Measurements from ENCODE around the gene TCP11L2. TPM values are rescaled to one million over a fixed set of nuclear protein-coding genes. Genes with fewer than 3 reads are reported as not detected.

The TCP11L2 gene
- total and polyA plus RNA-seq, 2 of the 13 experiments (the other 11 are each of a cell fraction or from before 2014, with no cell fraction given), result 4.6 to 24.1 TPM

DNA sequence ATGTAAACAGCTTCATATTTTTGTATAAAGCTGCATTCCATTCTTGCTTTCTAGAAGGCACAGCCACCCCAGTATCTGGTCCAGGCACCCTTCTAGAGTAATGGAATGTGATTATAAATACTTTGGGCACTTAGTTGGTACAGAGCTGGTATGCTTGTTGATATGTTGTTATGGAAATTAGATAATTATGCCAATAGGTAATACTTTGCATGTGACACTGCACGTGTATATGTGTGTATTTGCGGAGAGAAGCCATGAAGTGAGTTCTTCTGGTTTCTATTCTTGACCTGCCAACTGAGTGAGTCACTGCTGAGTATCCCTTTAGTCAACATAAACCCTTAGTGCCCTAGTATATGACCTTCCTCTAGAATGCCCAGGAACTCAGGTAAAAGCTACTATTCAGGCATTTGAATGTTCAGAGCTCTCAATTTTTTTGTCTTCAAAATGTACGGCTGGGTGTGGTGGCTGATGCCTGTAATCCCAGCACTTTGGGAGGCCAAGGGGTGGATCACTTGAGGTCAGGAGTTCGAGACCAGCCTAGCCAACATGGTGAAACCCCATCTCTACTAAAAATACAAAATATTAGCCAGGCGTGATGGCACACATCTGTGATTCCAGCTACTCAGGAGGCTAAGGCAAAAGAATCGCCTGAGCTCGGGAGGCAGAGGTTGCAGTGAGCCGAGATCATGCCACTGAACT lies 6.2 kb upstream of the TCP11L2 start (continued):
- TF ChIP-seq ZNF775 (CRISPR knock-in tag; IDR thresholded peaks at IDR 0.05; ENCODE audit: borderline replicate concordance) (no peak), CREB1 (IDR thresholded peaks at IDR 0.05) (no peak), CREB1 (CRISPR knock-in tag; IDR thresholded peaks at IDR 0.05) (no peak), ZNF670 (CRISPR knock-in tag; IDR thresholded peaks at IDR 0.05; ENCODE audit: borderline replicate concordance) (no peak), KDM5B (CRISPR knock-in tag; IDR thresholded peaks at IDR 0.05; ENCODE audit: borderline replicate concordance) (no peak), ZMAT3 (CRISPR knock-in tag; conservative IDR thresholded peaks at IDR 0.05) (no peak), ARNT2 (CRISPR knock-in tag; IDR thresholded peaks at IDR 0.05; ENCODE audit: low read depth) (no peak), ZNF572 (CRISPR knock-in tag; IDR thresholded peaks at IDR 0.05) (no peak), ZNF724P (CRISPR knock-in tag; IDR thresholded peaks at IDR 0.05; ENCODE audit: borderline replicate concordance) (no peak), RARA (CRISPR knock-in tag; IDR thresholded peaks at IDR 0.05) (peak; percentile 89), BHLHE40 (IDR thresholded peaks at IDR 0.05; ENCODE audit: low read length) (peak; percentile 92), ELF4 (CRISPR knock-in tag; IDR thresholded peaks at IDR 0.05; ENCODE audit: borderline replicate concordance) (no peak), FOXO1 (CRISPR knock-in tag; IDR thresholded peaks at IDR 0.05) (no peak), HOXA3 (CRISPR knock-in tag; IDR thresholded peaks at IDR 0.05) (no peak), HNRNPUL1 (IDR thresholded peaks at IDR 0.05; ENCODE audit: low read depth, low read length) (no peak), ZBTB20 (CRISPR knock-in tag; IDR thresholded peaks at IDR 0.05; ENCODE audit: borderline replicate concordance, low read depth) (no peak), ZNF768 (CRISPR knock-in tag; IDR thresholded peaks at IDR 0.05) (no peak), THAP11 (CRISPR knock-in tag; IDR thresholded peaks at IDR 0.05) (0 out of 2 replicates have a peak, but pooled peaks have one; percentile 23)
- TF ChIP-seq, protein P1, sequence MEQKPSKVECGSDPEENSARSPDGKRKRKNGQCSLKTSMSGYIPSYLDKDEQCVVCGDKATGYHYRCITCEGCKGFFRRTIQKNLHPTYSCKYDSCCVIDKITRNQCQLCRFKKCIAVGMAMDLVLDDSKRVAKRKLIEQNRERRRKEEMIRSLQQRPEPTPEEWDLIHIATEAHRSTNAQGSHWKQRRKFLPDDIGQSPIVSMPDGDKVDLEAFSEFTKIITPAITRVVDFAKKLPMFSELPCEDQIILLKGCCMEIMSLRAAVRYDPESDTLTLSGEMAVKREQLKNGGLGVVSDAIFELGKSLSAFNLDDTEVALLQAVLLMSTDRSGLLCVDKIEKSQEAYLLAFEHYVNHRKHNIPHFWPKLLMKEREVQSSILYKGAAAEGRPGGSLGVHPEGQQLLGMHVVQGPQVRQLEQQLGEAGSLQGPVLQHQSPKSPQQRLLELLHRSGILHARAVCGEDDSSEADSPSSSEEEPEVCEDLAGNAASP (CRISPR knock-in tag; IDR thresholded peaks at IDR 0.05; ENCODE audit: borderline replicate concordance), result no peak
- TF ChIP-seq, protein P2, sequence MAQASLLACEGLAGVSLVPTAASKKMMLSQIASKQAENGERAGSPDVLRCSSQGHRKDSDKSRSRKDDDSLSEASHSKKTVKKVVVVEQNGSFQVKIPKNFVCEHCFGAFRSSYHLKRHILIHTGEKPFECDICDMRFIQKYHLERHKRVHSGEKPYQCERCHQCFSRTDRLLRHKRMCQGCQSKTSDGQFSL (CRISPR knock-in tag; IDR thresholded peaks at IDR 0.05), result no peak
- TF ChIP-seq, protein P3, sequence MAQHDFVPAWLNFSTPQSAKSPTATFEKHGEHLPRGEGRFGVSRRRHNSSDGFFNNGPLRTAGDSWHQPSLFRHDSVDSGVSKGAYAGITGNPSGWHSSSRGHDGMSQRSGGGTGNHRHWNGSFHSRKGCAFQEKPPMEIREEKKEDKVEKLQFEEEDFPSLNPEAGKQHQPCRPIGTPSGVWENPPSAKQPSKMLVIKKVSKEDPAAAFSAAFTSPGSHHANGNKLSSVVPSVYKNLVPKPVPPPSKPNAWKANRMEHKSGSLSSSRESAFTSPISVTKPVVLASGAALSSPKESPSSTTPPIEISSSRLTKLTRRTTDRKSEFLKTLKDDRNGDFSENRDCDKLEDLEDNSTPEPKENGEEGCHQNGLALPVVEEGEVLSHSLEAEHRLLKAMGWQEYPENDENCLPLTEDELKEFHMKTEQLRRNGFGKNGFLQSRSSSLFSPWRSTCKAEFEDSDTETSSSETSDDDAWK (CRISPR knock-in tag; IDR thresholded peaks at IDR 0.05), result no peak
- TF ChIP-seq, protein P4, sequence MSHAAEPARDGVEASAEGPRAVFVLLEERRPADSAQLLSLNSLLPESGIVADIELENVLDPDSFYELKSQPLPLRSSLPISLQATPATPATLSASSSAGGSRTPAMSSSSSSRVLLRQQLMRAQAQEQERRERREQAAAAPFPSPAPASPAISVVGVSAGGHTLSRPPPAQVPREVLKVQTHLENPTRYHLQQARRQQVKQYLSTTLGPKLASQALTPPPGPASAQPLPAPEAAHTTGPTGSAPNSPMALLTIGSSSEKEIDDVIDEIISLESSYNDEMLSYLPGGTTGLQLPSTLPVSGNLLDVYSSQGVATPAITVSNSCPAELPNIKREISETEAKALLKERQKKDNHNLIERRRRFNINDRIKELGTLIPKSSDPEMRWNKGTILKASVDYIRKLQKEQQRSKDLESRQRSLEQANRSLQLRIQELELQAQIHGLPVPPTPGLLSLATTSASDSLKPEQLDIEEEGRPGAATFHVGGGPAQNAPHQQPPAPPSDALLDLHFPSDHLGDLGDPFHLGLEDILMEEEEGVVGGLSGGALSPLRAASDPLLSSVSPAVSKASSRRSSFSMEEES (CRISPR knock-in tag; IDR thresholded peaks at IDR 0.05), result no peak
- TF ChIP-seq, protein P5, sequence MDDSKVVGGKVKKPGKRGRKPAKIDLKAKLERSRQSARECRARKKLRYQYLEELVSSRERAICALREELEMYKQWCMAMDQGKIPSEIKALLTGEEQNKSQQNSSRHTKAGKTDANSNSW (CRISPR knock-in tag; IDR thresholded peaks at IDR 0.05; ENCODE audit: borderline replicate concordance), result no peak
- TF ChIP-seq, protein P6, sequence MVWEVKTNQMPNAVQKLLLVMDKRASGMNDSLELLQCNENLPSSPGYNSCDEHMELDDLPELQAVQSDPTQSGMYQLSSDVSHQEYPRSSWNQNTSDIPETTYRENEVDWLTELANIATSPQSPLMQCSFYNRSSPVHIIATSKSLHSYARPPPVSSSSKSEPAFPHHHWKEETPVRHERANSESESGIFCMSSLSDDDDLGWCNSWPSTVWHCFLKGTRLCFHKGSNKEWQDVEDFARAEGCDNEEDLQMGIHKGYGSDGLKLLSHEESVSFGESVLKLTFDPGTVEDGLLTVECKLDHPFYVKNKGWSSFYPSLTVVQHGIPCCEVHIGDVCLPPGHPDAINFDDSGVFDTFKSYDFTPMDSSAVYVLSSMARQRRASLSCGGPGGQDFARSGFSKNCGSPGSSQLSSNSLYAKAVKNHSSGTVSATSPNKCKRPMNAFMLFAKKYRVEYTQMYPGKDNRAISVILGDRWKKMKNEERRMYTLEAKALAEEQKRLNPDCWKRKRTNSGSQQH (CRISPR knock-in tag; IDR thresholded peaks at IDR 0.05; ENCODE audit: low read depth), result no peak
- TF ChIP-seq, protein P7, sequence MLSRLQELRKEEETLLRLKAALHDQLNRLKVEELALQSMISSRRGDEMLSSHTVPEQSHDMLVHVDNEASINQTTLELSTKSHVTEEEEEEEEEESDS (CRISPR knock-in tag; IDR thresholded peaks at IDR 0.05; ENCODE audit: borderline replicate concordance), result no peak
